H1 (cell line): ENCODE results near the gene SCGN. TPM values are rescaled to one million over a fixed set of nuclear protein-coding genes. Genes with fewer than 3 reads are reported as not detected.

ENCODE experiments used
- CHD2 ChIP-seq: IDR thresholded peaks from 2 replicates; pipeline ENCODE4 v1.6.1; 2012; ENCODE audit warnings: low read length, improper control_type of control experiment
- CTBP2 ChIP-seq: IDR thresholded peaks from 2 replicates; pipeline ENCODE4 v1.7.0; 2011; ENCODE audit warnings: borderline replicate concordance, mild to moderate bottlenecking, moderate library complexity, mixed read lengths, low read length; ENCODE audit not compliant: insufficient read depth, insufficient read length
- FOSL1 ChIP-seq: IDR thresholded peaks from 2 replicates; pipeline ENCODE4 v1.6.1; 2011; ENCODE audit warnings: mild to moderate bottlenecking, low read depth, low read length, moderate library complexity; ENCODE audit not compliant: insufficient read depth
- NRF1 ChIP-seq: IDR thresholded peaks from 2 replicates; pipeline ENCODE4 v1.6.1; 2011; ENCODE audit warnings: mild to moderate bottlenecking, low read depth, low read length, improper control_type of control experiment
- POU5F1 ChIP-seq: IDR thresholded peaks from 2 replicates; pipeline ENCODE4 v1.6.1; 2011; ENCODE audit warnings: low read depth, mild to moderate bottlenecking, low read length, moderate library complexity
- RBBP5 ChIP-seq: IDR thresholded peaks from 2 replicates; pipeline ENCODE4 v1.7.1; 2012; ENCODE audit warnings: low read depth, mild to moderate bottlenecking, inconsistent platforms, low read length, moderate library complexity, borderline replicate concordance
- TBP ChIP-seq: IDR thresholded peaks from 2 replicates; pipeline ENCODE4 v1.6.1; 2011; ENCODE audit warnings: low read depth, low read length, improper control_type of control experiment
- polyA plus RNA-seq, 7 experiments: library from polyadenylated mRNA; depleted of rRNA in 3 of 7; stranded (reverse) in 5 of 7; unstranded in 2 of 7; fragments of >200 nt in 5 of 7; fragments of 200-250 nt in 2 of 7; gene quantifications; 1 replicate in 5 of 7; 2 replicates in 1 of 7; 4 replicates in 1 of 7; pipeline versions ENCODE4 v1.2.1 to v1.2.3, GENCODE V29; 2011 to 2013; ENCODE audit warnings: missing spikeins in 2 of 7, mixed read lengths in 2 of 7
- total RNA-seq: library from RNA; stranded (reverse); fragmentation: NEBNext Ultra II Directional; extraction: Animal tissue kit (Norgen Biotek cat#: 25700); gene quantifications from 2 replicates; pipeline ENCODE4 v1.2.1, GENCODE V29; 2021
- TF ChIP-seq, protein P1 (sequence below): IDR thresholded peaks from 2 replicates; pipeline ENCODE4 v1.6.1; 2012; ENCODE audit warnings: low read length, inconsistent platforms
- TF ChIP-seq, protein P2 (sequence below): IDR thresholded peaks from 2 replicates; pipeline ENCODE4 v1.6.1; 2012; ENCODE audit warnings: inconsistent platforms

The SCGN gene
- total and polyA plus RNA-seq, 2 of the 8 experiments (the other 6 are each of a cell fraction or from before 2014, with no cell fraction given): not detected

DNA sequence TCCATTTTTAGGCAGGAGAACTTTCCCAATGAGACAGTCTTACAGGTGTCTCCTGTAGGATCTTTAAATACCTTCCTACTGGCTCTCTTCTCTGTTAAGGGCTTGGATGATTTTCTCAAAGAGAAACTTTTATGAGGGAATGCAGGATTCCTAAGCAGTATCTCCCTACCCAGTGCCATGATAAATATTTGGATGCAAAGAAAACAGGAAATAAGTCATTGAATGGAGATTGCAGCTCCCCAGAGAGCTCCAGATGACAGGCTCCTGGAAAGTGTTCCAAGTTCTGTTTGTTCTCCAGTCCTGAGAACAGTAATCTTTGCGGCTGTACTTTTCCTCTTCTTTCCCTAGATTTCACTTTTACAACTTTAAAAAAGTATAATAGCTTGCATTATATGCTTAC lies 2.4 kb upstream of the SCGN start (continued):
- TF ChIP-seq, protein P1, sequence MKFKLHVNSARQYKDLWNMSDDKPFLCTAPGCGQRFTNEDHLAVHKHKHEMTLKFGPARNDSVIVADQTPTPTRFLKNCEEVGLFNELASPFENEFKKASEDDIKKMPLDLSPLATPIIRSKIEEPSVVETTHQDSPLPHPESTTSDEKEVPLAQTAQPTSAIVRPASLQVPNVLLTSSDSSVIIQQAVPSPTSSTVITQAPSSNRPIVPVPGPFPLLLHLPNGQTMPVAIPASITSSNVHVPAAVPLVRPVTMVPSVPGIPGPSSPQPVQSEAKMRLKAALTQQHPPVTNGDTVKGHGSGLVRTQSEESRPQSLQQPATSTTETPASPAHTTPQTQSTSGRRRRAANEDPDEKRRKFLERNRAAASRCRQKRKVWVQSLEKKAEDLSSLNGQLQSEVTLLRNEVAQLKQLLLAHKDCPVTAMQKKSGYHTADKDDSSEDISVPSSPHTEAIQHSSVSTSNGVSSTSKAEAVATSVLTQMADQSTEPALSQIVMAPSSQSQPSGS: no peak
- TF ChIP-seq TBP: no peak
- TF ChIP-seq FOSL1: no peak
- TF ChIP-seq CHD2: no peak
- TF ChIP-seq, protein P2, sequence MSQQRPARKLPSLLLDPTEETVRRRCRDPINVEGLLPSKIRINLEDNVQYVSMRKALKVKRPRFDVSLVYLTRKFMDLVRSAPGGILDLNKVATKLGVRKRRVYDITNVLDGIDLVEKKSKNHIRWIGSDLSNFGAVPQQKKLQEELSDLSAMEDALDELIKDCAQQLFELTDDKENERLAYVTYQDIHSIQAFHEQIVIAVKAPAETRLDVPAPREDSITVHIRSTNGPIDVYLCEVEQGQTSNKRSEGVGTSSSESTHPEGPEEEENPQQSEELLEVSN: no peak
- TF ChIP-seq RBBP5: no peak
- no peak for TF ChIP-seq NRF1
- no peak for TF ChIP-seq CTBP2
- no peak for TF ChIP-seq POU5F1
- TF ChIP-seq, all 59 proteins: peak for 0
